Gastrocnemius medialis (tissue), 4 donors: Measurements from ENCODE around the gene C1QTNF8.

Experiments
- POLR2A ChIP-seq, 2 donors: fragments of 450-650 bp; IDR thresholded peaks; one replicate each; pipeline ENCODE4 v1.6.1; 2017; ENCODE audit warnings: antibody characterized with exemption in 2 of 2, mild to moderate bottlenecking in 2 of 2, moderate library complexity in 2 of 2
- TF ChIP-seq, protein P1 (sequence below), 5 experiments: fragments of 450-650 bp in 3 of 5; fragments of 200-600 bp in 2 of 5; sonication (generic) in 2 of 5; IDR thresholded peaks in 4 of 5; conservative IDR thresholded peaks in 1 of 5; 1 replicate in 4 of 5; 2 replicates in 1 of 5; pipeline ENCODE4 v1.5.1; 2016 to 2019; ENCODE audit warnings: antibody characterized with exemption in 5 of 5, mild to moderate bottlenecking in 3 of 5, moderate library complexity in 3 of 5

DNA sequence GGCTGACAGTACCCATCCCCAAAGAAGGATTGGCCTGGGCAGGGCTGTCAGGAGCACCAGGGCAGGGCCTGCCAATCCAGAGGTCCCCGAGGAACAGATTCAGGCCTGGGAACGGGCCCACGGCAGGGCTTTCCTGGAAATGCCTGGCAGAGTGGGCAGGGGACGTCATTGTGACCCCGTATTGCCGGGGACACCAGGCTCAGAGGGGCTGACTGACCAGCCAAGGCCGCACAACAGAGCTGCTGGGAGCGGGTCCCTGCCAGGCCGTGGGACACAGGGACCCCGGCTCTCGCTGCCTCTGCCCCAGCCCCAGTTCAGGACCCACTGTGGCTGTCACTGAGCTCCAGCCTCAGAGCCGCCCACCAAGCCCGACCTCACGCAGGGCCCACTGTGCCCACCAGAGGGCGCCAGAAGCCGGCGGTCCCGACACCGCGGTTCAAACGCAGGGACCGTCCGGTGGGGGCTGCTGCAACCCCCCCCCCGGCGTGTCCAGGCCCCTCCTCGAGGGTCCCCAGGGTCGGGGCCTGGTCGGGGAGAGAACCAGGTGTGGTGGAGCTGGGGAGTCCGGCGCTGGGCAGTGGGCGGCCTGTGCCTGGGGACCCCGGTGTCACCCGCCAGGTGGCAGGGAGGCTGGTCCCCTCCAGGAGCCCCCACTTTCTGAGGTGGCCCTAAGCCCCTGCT, 38.7 kb downstream of the C1QTNF8 start:
- no peak for TF ChIP-seq POLR2A (IDR thresholded peaks at IDR 0.05)
- TF ChIP-seq, protein P1, sequence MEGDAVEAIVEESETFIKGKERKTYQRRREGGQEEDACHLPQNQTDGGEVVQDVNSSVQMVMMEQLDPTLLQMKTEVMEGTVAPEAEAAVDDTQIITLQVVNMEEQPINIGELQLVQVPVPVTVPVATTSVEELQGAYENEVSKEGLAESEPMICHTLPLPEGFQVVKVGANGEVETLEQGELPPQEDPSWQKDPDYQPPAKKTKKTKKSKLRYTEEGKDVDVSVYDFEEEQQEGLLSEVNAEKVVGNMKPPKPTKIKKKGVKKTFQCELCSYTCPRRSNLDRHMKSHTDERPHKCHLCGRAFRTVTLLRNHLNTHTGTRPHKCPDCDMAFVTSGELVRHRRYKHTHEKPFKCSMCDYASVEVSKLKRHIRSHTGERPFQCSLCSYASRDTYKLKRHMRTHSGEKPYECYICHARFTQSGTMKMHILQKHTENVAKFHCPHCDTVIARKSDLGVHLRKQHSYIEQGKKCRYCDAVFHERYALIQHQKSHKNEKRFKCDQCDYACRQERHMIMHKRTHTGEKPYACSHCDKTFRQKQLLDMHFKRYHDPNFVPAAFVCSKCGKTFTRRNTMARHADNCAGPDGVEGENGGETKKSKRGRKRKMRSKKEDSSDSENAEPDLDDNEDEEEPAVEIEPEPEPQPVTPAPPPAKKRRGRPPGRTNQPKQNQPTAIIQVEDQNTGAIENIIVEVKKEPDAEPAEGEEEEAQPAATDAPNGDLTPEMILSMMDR (IDR thresholded peaks at IDR 0.05 in 4 of 5, conservative IDR thresholded peaks at IDR 0.05 in 1 of 5), result peak; percentile 76 to 95 (median 93)
